ENCODE measurements around the gene HIP1R. TPM values are rescaled to one million over a fixed set of nuclear protein-coding genes. Genes with fewer than 3 reads are reported as not detected.
"Not testable (repeated sequence)": the region's sequence is repeated elsewhere in the genome, so short reads cannot be mapped to it uniquely, and the experiment has no call there.

HIP1R gene
- total RNA-seq, 1 donor from 2014 or later = 16.6 TPM

- intact Hi-C loops (cut with DNase I) = no loop called here
- no peak for DNase-seq (ENCODE audit: low spot score)
Measured at GRCh38 chr12:122886161-122886560, 50.9 kb downstream of the HIP1R start.

- intact Hi-C loops (cut with DNase I) = no loop called here
- no peak for DNase-seq (ENCODE audit: low spot score)
Measured at GRCh38 chr12:122886851-122887818, 51.9 kb downstream of the HIP1R start.

- no peak for DNase-seq (ENCODE audit: low spot score)
- intact Hi-C loops (cut with DNase I) = loop anchor here (2.0 kb wide), 1 partner anchor 15 kb away; no protein-coding TSS in a partner anchor
Measured at GRCh38 chr12:122887819-122888212, 52.6 kb downstream of the HIP1R start.

- intact Hi-C loops (cut with DNase I) = loop anchor here (2.0 kb wide), 1 partner anchor 15 kb away; no protein-coding TSS in a partner anchor
- peak; percentile 81 for DNase-seq (ENCODE audit: low spot score)
Measured at GRCh38 chr12:122888232-122888752, 53.0 kb downstream of the HIP1R start.

- intact Hi-C loops (cut with DNase I) = loop anchor here (2.0 kb wide), 1 partner anchor 17 kb away; no protein-coding TSS in a partner anchor
Measured at GRCh38 chr12:122889761-122890520, 54.7 kb downstream of the HIP1R start.

GRCh38 chr12:122891661-122892525 is 56.6 kb downstream of the HIP1R start:
- DNase-seq (ENCODE audit: low spot score) = no peak
- intact Hi-C loops (cut with DNase I) = no loop called here

More at GRCh38 chr12:122889761-122890520, 54.7 kb downstream of the HIP1R start:
- DNase-seq (ENCODE audit: low spot score) = peak; percentile 69

- DNase-seq (ENCODE audit: low spot score); intact Hi-C loops (cut with DNase I): not testable (repeated sequence)
Measured at GRCh38 chr12:122892724-122893123, 57.5 kb downstream of the HIP1R start.

GRCh38 chr12:122893208-122894153 is 58.2 kb downstream of the HIP1R start:
- intact Hi-C loops (cut with DNase I) = no loop called here
- DNase-seq (ENCODE audit: low spot score) = no peak

- intact Hi-C loops (cut with DNase I) = loop anchor here (5.0 kb wide), 2 partner anchors 32 to 48 kb away; no protein-coding TSS in a partner anchor
- DNase-seq (ENCODE audit: low spot score) = no peak
Measured at GRCh38 chr12:122894193-122895121, 59.2 kb downstream of the HIP1R start.

GRCh38 chr12:122895320-122895703 is 60.1 kb downstream of the HIP1R start:
- intact Hi-C loops (cut with DNase I) = loop anchor here (5.0 kb wide), 2 partner anchors 33 to 47 kb away; no protein-coding TSS in a partner anchor

GRCh38 chr12:122895704-122896636 is 60.7 kb downstream of the HIP1R start, which contains the start of gene VPS37B:
TSS of gene VPS37B (minus strand) at chr12:122896124. CDS start at chr12:122896062, 62 bp downstream.
- intact Hi-C loops (cut with DNase I) = loop anchor here (5.0 kb wide), 2 partner anchors 34 to 46 kb away; no protein-coding TSS in a partner anchor
- peak; percentile 92 for DNase-seq (ENCODE audit: low spot score)

More at GRCh38 chr12:122895320-122895703, 60.1 kb downstream of the HIP1R start:
- DNase-seq (ENCODE audit: low spot score) = no peak

- DNase-seq (ENCODE audit: low spot score) = no peak
Measured at GRCh38 chr12:122896662-122897061, 61.4 kb downstream of the HIP1R start.

GRCh38 chr12:122899887-122900286 is 64.6 kb downstream of the HIP1R start:
- no peak for DNase-seq (ENCODE audit: low spot score)
- intact Hi-C loops (cut with DNase I) = loop anchor here (5.0 kb wide), 2 partner anchors 38 to 42 kb away; no protein-coding TSS in a partner anchor

More at GRCh38 chr12:122896662-122897061, 61.4 kb downstream of the HIP1R start:
- intact Hi-C loops (cut with DNase I) = loop anchor here (5.0 kb wide), 2 partner anchors 34 to 46 kb away; no protein-coding TSS in a partner anchor

- intact Hi-C loops (cut with DNase I) = no loop called here
- no peak for DNase-seq (ENCODE audit: low spot score)
Measured at GRCh38 chr12:122902854-122903692, 67.8 kb downstream of the HIP1R start.
